SK-N-SH treated with all-trans-retinoic acid at 6 μM for 48 hours (cell line): ENCODE results near the gene PTPRD.

Experiments
- ATAC-seq: fragments of 200-7000 bp; cut with Tn5 transposase; 3 replicates; pipeline ENCODE4 v1.9.1; 2020; ENCODE audit warnings: mild to moderate bottlenecking, moderate library complexity
- ARNTL ChIP-seq: fragments of 450-650 bp; formaldehyde crosslinking; IDR thresholded peaks from 2 replicates; pipeline ENCODE4 v1.5.0; 2020; ENCODE audit warnings: low read depth, mild to moderate bottlenecking, moderate library complexity, borderline replicate concordance
- BACH2 ChIP-seq: fragments of 250-450 bp; sonication (Bioruptor Pico); IDR thresholded peaks from 2 replicates; pipeline ENCODE4 v1.9.0; 2021; ENCODE audit warnings: mild to moderate bottlenecking, borderline replicate concordance
- CREB5 ChIP-seq: fragments of 250-450 bp; sonication (Bioruptor Pico); IDR thresholded peaks from 2 replicates; pipeline ENCODE4 v1.5.1; 2020; ENCODE audit warnings: low read depth, mild to moderate bottlenecking, moderate library complexity
- CSRNP3 ChIP-seq: fragments of 250-450 bp; sonication (Bioruptor Pico); IDR thresholded peaks from 2 replicates; pipeline ENCODE4 v1.5.1; 2021; ENCODE audit warnings: mild to moderate bottlenecking, moderate library complexity
- ESRRG ChIP-seq: fragments of 250-450 bp; sonication (Bioruptor Pico); IDR thresholded peaks from 2 replicates; pipeline ENCODE4 v1.6.1; 2021; ENCODE audit warnings: mild to moderate bottlenecking
- GLIS3 ChIP-seq: fragments of 250-450 bp; sonication (Bioruptor Pico); IDR thresholded peaks from 2 replicates; pipeline ENCODE4 v1.5.0; 2020; ENCODE audit warnings: mild to moderate bottlenecking, moderate library complexity
- ISL1 ChIP-seq: fragments of 250-450 bp; sonication (Bioruptor Pico); IDR thresholded peaks from 2 replicates; pipeline ENCODE4 v2.1.2; 2022; ENCODE audit warnings: mild to moderate bottlenecking, moderate library complexity
- PATZ1 ChIP-seq: fragments of 250-450 bp; sonication (Bioruptor Pico); IDR thresholded peaks from 2 replicates; pipeline ENCODE4 v1.8.0; 2020; ENCODE audit warnings: mild to moderate bottlenecking, moderate library complexity, borderline replicate concordance
- POU6F1 ChIP-seq: fragments of 250-450 bp; sonication (Bioruptor Pico); IDR thresholded peaks from 2 replicates; pipeline ENCODE4 v1.8.0; 2021; ENCODE audit warnings: low read depth, mild to moderate bottlenecking, moderate library complexity, borderline replicate concordance
- PPARA ChIP-seq: fragments of 250-450 bp; sonication (Bioruptor Pico); IDR thresholded peaks from 2 replicates; pipeline ENCODE4 v1.5.0; 2020; ENCODE audit warnings: mild to moderate bottlenecking, borderline replicate concordance
- RARB ChIP-seq: fragments of 250-450 bp; sonication (Bioruptor Pico); IDR thresholded peaks from 2 replicates; pipeline ENCODE4 v1.8.0; 2021; ENCODE audit warnings: mild to moderate bottlenecking, moderate library complexity
- SNAI2 ChIP-seq: fragments of 250-450 bp; sonication (Bioruptor Pico); IDR thresholded peaks from 2 replicates; pipeline ENCODE4 v1.5.0; 2020; ENCODE audit warnings: mild to moderate bottlenecking, moderate library complexity
- TCF4 ChIP-seq: fragments of 250-450 bp; sonication (Bioruptor Pico); IDR thresholded peaks from 2 replicates; pipeline ENCODE4 v1.8.0; 2021; ENCODE audit warnings: mild to moderate bottlenecking, moderate library complexity, borderline replicate concordance
- TOX ChIP-seq: fragments of 250-450 bp; sonication (Bioruptor Pico); IDR thresholded peaks from 2 replicates; pipeline ENCODE4 v1.8.0; 2021; ENCODE audit warnings: mild to moderate bottlenecking, moderate library complexity, borderline replicate concordance
- TSHZ2 ChIP-seq: fragments of 250-450 bp; sonication (Bioruptor Pico); IDR thresholded peaks from 2 replicates; pipeline ENCODE4 v1.5.0; 2020; ENCODE audit warnings: mild to moderate bottlenecking, moderate library complexity
- ZC3H10 ChIP-seq: fragments of 250-450 bp; sonication (Bioruptor Pico); IDR thresholded peaks from 2 replicates; pipeline ENCODE4 v1.5.1; 2021; ENCODE audit warnings: mild to moderate bottlenecking, moderate library complexity
- ZFP3 ChIP-seq: fragments of 250-450 bp; sonication (Bioruptor Pico); IDR thresholded peaks from 2 replicates; pipeline ENCODE4 v1.5.0; 2020; ENCODE audit warnings: mild to moderate bottlenecking, moderate library complexity
- ZFP30 ChIP-seq: fragments of 450-650 bp; formaldehyde crosslinking; IDR thresholded peaks from 2 replicates; pipeline ENCODE4 v1.5.0; 2022; ENCODE audit warnings: mild to moderate bottlenecking, moderate library complexity
- ZNF565 ChIP-seq: fragments of 450-650 bp; formaldehyde crosslinking; conservative IDR thresholded peaks from 2 replicates; pipeline ENCODE4 v1.5.0; 2020; ENCODE audit warnings: low read depth, mild to moderate bottlenecking, moderate library complexity
- ZNF70 ChIP-seq: fragments of 450-650 bp; formaldehyde crosslinking; IDR thresholded peaks from 2 replicates; pipeline ENCODE4 v1.5.0; 2020; ENCODE audit warnings: mild to moderate bottlenecking, moderate library complexity
- ZNF8 ChIP-seq: fragments of 450-650 bp; formaldehyde crosslinking; IDR thresholded peaks from 2 replicates; pipeline ENCODE4 v1.5.0; 2020; ENCODE audit warnings: mild to moderate bottlenecking, moderate library complexity

Gene PTPRD

GRCh38 chr9:10238087-10238486 is 374.7 kb downstream of the PTPRD start:
- no peak for TF ChIP-seq ZFP3
- no peak for TF ChIP-seq CREB5 (CRISPR knock-in tag)
- TF ChIP-seq PATZ1 (CRISPR knock-in tag): no peak
- TF ChIP-seq ZNF565 (CRISPR knock-in tag): no peak
- TF ChIP-seq ZNF8 (CRISPR knock-in tag): no peak
- no peak for TF ChIP-seq TOX (CRISPR knock-in tag)
- no peak for TF ChIP-seq ISL1 (CRISPR knock-in tag)
- TF ChIP-seq ARNTL (CRISPR knock-in tag): no peak
- no peak for TF ChIP-seq ZFP30 (CRISPR knock-in tag)
- no peak for TF ChIP-seq SNAI2 (CRISPR knock-in tag)
- no peak for ATAC-seq

- TF ChIP-seq PPARA (CRISPR knock-in tag): no peak
- TF ChIP-seq PATZ1 (CRISPR knock-in tag): no peak
- TF ChIP-seq ESRRG (CRISPR knock-in tag): no peak
- no peak for TF ChIP-seq ISL1 (CRISPR knock-in tag)
- no peak for TF ChIP-seq BACH2 (CRISPR knock-in tag)
- TF ChIP-seq ARNTL (CRISPR knock-in tag): no peak
- no peak for TF ChIP-seq ZNF70 (CRISPR knock-in tag)
- TF ChIP-seq CREB5 (CRISPR knock-in tag): no peak
- ATAC-seq: no peak
Measured at GRCh38 chr9:10237584-10237983, 375.2 kb downstream of the PTPRD start.

GRCh38 chr9:10236161-10236560 is 376.6 kb downstream of the PTPRD start:
- ATAC-seq: no peak

GRCh38 chr9:10235376-10235775 is 377.4 kb downstream of the PTPRD start:
- no peak for ATAC-seq
- TF ChIP-seq ARNTL (CRISPR knock-in tag): no peak
- TF ChIP-seq ISL1 (CRISPR knock-in tag): no peak
- no peak for TF ChIP-seq ZNF8 (CRISPR knock-in tag)
- no peak for TF ChIP-seq PATZ1 (CRISPR knock-in tag)
- TF ChIP-seq BACH2 (CRISPR knock-in tag): no peak
- TF ChIP-seq ZNF565 (CRISPR knock-in tag): no peak
- TF ChIP-seq TOX (CRISPR knock-in tag): no peak
- no peak for TF ChIP-seq CSRNP3
- TF ChIP-seq SNAI2 (CRISPR knock-in tag): no peak
- no peak for TF ChIP-seq GLIS3
- TF ChIP-seq TCF4 (CRISPR knock-in tag): no peak
- no peak for TF ChIP-seq POU6F1 (CRISPR knock-in tag)
- TF ChIP-seq ZC3H10: no peak
- TF ChIP-seq ZNF70 (CRISPR knock-in tag): no peak
- no peak for TF ChIP-seq RARB (CRISPR knock-in tag)
- TF ChIP-seq TSHZ2 (CRISPR knock-in tag): no peak

More at GRCh38 chr9:10236161-10236560, 376.6 kb downstream of the PTPRD start:
- TF ChIP-seq GLIS3: no peak
